Pons (tissue), 1 donor: Measurements from ENCODE around the gene ZBED4.

ENCODE experiments used
- DNase-seq: peaks from one replicate; pipeline ENCODE4 v3.0.0-alpha.2; 2016; ENCODE audit warnings: low spot score

The ZBED4 gene

GRCh38 chr22:49825944-49826602 is 27.6 kb upstream of the ZBED4 start:
- no peak for DNase-seq

GRCh38 chr22:49826603-49827270 is 26.9 kb upstream of the ZBED4 start:
- no peak for DNase-seq

GRCh38 chr22:49827271-49827852 is 26.3 kb upstream of the ZBED4 start:
- DNase-seq, result no peak

GRCh38 chr22:49827853-49828598 is 25.6 kb upstream of the ZBED4 start, which contains the start of gene BRD1:
Gene BRD1 (minus strand): TSS chr22:49827873. CDS start chr22:49824317, 3,556 bp downstream.
- no peak for DNase-seq

GRCh38 chr22:49828599-49828965 is 25.1 kb upstream of the ZBED4 start:
- no peak for DNase-seq

- no peak for DNase-seq
These were observed 24.4 kb upstream of the ZBED4 start for GRCh38 chr22:49829044-49829853.

GRCh38 chr22:49833340-49834007 is 20.2 kb upstream of the ZBED4 start:
- DNase-seq, result no peak

- DNase-seq, result no peak
These were observed 14.6 kb upstream of the ZBED4 start for GRCh38 chr22:49838771-49839717.

GRCh38 chr22:49845241-49845640 is 8.4 kb upstream of the ZBED4 start:
- DNase-seq, result no peak

- DNase-seq, result no peak
These were observed 7.8 kb upstream of the ZBED4 start for GRCh38 chr22:49845666-49846459.

- DNase-seq, result no peak
These were observed 5.6 kb upstream of the ZBED4 start for GRCh38 chr22:49847751-49848689.

- no peak for DNase-seq
These were observed 4.9 kb upstream of the ZBED4 start for GRCh38 chr22:49848690-49849160.

- no peak for DNase-seq
These were observed 4.3 kb upstream of the ZBED4 start for GRCh38 chr22:49849161-49850020.

- no peak for DNase-seq
These were observed 3.4 kb upstream of the ZBED4 start for GRCh38 chr22:49850021-49850911.

- no peak for DNase-seq
These were observed 2.5 kb upstream of the ZBED4 start for GRCh38 chr22:49850959-49851802.
